OCI-LY3 (cell line): Measurements from ENCODE around the gene SRPK3.

Experiments used
- H2AFZ ChIP-seq: fragments of 200-600, 300-600 bp; shearing (Covaris generic); 2 replicates; pipeline ENCODE4 v1.6.0; 2014; ENCODE audit warnings: antibody characterized with exemption, low read depth, low read length
- H3K27ac ChIP-seq: fragments of 200-600, 300-600 bp; sonication (generic); 2 replicates; pipeline ENCODE4 v1.5.1; 2014; ENCODE audit warnings: mild to moderate bottlenecking, low read length, moderate library complexity, mixed read lengths
- H3K27me3 ChIP-seq: fragments of 200-600, 300-600 bp; sonication (generic); 2 replicates; pipeline ENCODE4 v1.6.1; 2014; ENCODE audit warnings: low read depth, low read length, mixed read lengths
- H3K36me3 ChIP-seq: fragments of 200-600, 300-600 bp; sonication (generic); replicated peaks from 2 replicates; pipeline ENCODE3; 2014; ENCODE audit warnings: low read depth, low read length, mixed read lengths
- H3K4me1 ChIP-seq: fragments of 300-600, 200-600 bp; sonication (generic); 2 replicates; pipeline ENCODE4 v1.6.1; 2014; ENCODE audit warnings: low read length, mixed read lengths
- H3K4me2 ChIP-seq: fragments of 200-600, 300-600 bp; sonication (generic); 2 replicates; pipeline ENCODE4 v1.6.1; 2014; ENCODE audit warnings: low read length, mixed read lengths
- H3K4me3 ChIP-seq: fragments of 300-600, 200-600 bp; sonication (generic); 2 replicates; pipeline ENCODE4 v1.5.1; 2014; ENCODE audit warnings: antibody characterized with exemption, mild to moderate bottlenecking, low read length, moderate library complexity
- H3K79me2 ChIP-seq: fragments of 300-600, 200-600 bp; shearing (Covaris generic); 2 replicates; pipeline ENCODE4 v1.6.1; 2014; ENCODE audit warnings: mild to moderate bottlenecking, low read length, mixed read lengths
- H3K9ac ChIP-seq: fragments of 300-600, 200-600 bp; shearing (Covaris generic); 2 replicates; pipeline ENCODE4 v1.6.0; 2014; ENCODE audit warnings: mild to moderate bottlenecking, low read length, moderate library complexity
- H3K9me3 ChIP-seq: fragments of 200-600, 300-600 bp; shearing (Covaris generic); 2 replicates; pipeline ENCODE4 v1.6.1; 2014; ENCODE audit warnings: low read length, mixed read lengths; ENCODE audit not compliant: insufficient read depth
- H4K20me1 ChIP-seq: fragments of 200-600, 300-600 bp; sonication (generic); 2 replicates; pipeline ENCODE4 v1.6.1; 2016; ENCODE audit warnings: low read length, mixed read lengths; ENCODE audit not compliant: insufficient read depth
- CTCF ChIP-seq: fragments of 200-600, 300-600 bp; sonication (generic); IDR thresholded peaks from 2 replicates; pipeline ENCODE4 v1.5.1; 2014; ENCODE audit warnings: antibody characterized with exemption, low read length, low read depth
- EZH2phosphoT487 ChIP-seq: fragments of 200-600 bp; shearing (Covaris generic); IDR thresholded peaks from 2 replicates; pipeline ENCODE4 v1.6.1; 2018; ENCODE audit warnings: antibody characterized with exemption, mixed run types, low read depth

SRPK3 gene

GRCh38 chrX:153777261-153778090, 3.4 kb upstream of the SRPK3 start:
- no peak for TF ChIP-seq CTCF
- TF ChIP-seq EZH2phosphoT487 = no peak

GRCh38 chrX:153778181-153778580, 2.7 kb upstream of the SRPK3 start:
- Histone ChIP-seq H3K79me2 (no peaks in the 10 kb centered on the region), H3K27me3 (no peaks in the 10 kb centered on the region), H3K36me3 (no peaks in the 10 kb centered on the region), H3K4me3 (no peak overlapping the region), H3K4me1 (no peaks in the 10 kb centered on the region), H2AFZ (no peak overlapping the region), H4K20me1 (no peaks in the 10 kb centered on the region), H3K27ac (no peak overlapping the region), H3K9ac (no peak overlapping the region), H3K9me3 (no peaks in the 10 kb centered on the region), H3K4me2 (no peak overlapping the region)
- TF ChIP-seq CTCF (no peak), EZH2phosphoT487 (no peak)

More at GRCh38 chrX:153777261-153778090, 3.4 kb upstream of the SRPK3 start:
- Histone ChIP-seq H3K27me3 (no peaks in the 10 kb centered on the region), H3K79me2 (no peaks in the 10 kb centered on the region), H3K4me2 (no peak overlapping the region), H3K4me3 (no peak overlapping the region), H3K36me3 (no peaks in the 10 kb centered on the region), H3K9me3 (no peaks in the 10 kb centered on the region), H4K20me1 (no peaks in the 10 kb centered on the region), H3K9ac (no peak overlapping the region), H2AFZ (no peak overlapping the region), H3K27ac (no peak overlapping the region), H3K4me1 (no peaks in the 10 kb centered on the region)

GRCh38 chrX:153778684-153779101, 2.1 kb upstream of the SRPK3 start:
- Histone ChIP-seq H3K79me2 (no peaks in the 10 kb centered on the region), H3K4me2 (no peak overlapping the region), H3K27ac (no peak overlapping the region), H4K20me1 (no peaks in the 10 kb centered on the region), H3K9ac (no peak overlapping the region), H3K4me1 (no peaks in the 10 kb centered on the region), H2AFZ (no peak overlapping the region), H3K27me3 (no peaks in the 10 kb centered on the region), H3K36me3 (no peaks in the 10 kb centered on the region), H3K4me3 (no peak overlapping the region), H3K9me3 (no peaks in the 10 kb centered on the region)
- TF ChIP-seq CTCF = no peak; the same call in 1 of the 2 replicates

- Histone ChIP-seq H3K79me2 (no peaks in the 10 kb centered on the region), H4K20me1 (no peaks in the 10 kb centered on the region), H3K4me3 (no peak overlapping the region), H3K27ac (no peak overlapping the region), H3K9me3 (no peaks in the 10 kb centered on the region), H3K27me3 (no peaks in the 10 kb centered on the region), H2AFZ (no peak overlapping the region), H3K4me2 (no peak overlapping the region), H3K36me3 (no peaks in the 10 kb centered on the region), H3K9ac (no peak overlapping the region), H3K4me1 (no peaks in the 10 kb centered on the region)
- TF ChIP-seq CTCF = no peak
- no peak for TF ChIP-seq EZH2phosphoT487
Observed at GRCh38 chrX:153779891-153780677, 757 bp upstream of the SRPK3 start.
